Smooth muscle cell of the coronary artery (primary cell): ENCODE data around the gene IFNAR2. TPM values are rescaled to one million over a fixed set of nuclear protein-coding genes. Genes with fewer than 3 reads are reported as not detected.

ENCODE experiments used
- total RNA-seq: library from RNA; depleted of rRNA; stranded (reverse); fragments of >200 nt; gene quantifications from 2 replicates; pipeline ENCODE4 v1.2.3, GENCODE V29; 2014; ENCODE audit warnings: low replicate concordance

Gene IFNAR2
- 3.6 and 9.2 TPM in 2 replicates for total RNA-seq

GRCh38 chr21:33229784-33230544, at the start of gene IFNAR2:
IFNAR2 (plus strand) TSS chr21:33229938; CDS start chr21:33241923, 11,985 bp downstream.

GRCh38 chr21:33266050-33266788, 36.5 kb downstream of the IFNAR2 start, which contains the start of gene IL10RB:
IL10RB (plus strand) TSS chr21:33266367; CDS start chr21:33266466, 99 bp downstream.

Other genes with a start within 250 kb of the IFNAR2 start
- gene OLIG2, start 204.0 kb upstream of the IFNAR2 start, total RNA-seq: not detected in 2 replicates
- not detected in 2 replicates for gene OLIG1, start 159.8 kb upstream of the IFNAR2 start, total RNA-seq
- 28.2 and 66.2 TPM in 2 replicates for gene IL10RB, start 36.4 kb downstream of the IFNAR2 start, total RNA-seq
- gene IFNAR1, start 95.0 kb downstream of the IFNAR2 start, total RNA-seq: 9.9 and 16.0 TPM in 2 replicates
- gene IFNGR2, start 173.5 kb downstream of the IFNAR2 start, total RNA-seq: 55.5 and 79.7 TPM in 2 replicates